HG03520 (cell line): ENCODE results near the gene HLA-E.
"Not testable (repeated sequence)": the region's sequence is repeated elsewhere in the genome, so short reads cannot be mapped to it uniquely, and the experiment has no call there.

Experiments
- ATAC-seq: cut with Tn5 transposase; IDR thresholded peaks from one replicate; pipeline ENCODE4 v1.9.1; 2021; ENCODE audit warnings: mild to moderate bottlenecking, moderate library complexity; ENCODE audit not compliant: unreplicated experiment

HLA-E gene

DNA sequence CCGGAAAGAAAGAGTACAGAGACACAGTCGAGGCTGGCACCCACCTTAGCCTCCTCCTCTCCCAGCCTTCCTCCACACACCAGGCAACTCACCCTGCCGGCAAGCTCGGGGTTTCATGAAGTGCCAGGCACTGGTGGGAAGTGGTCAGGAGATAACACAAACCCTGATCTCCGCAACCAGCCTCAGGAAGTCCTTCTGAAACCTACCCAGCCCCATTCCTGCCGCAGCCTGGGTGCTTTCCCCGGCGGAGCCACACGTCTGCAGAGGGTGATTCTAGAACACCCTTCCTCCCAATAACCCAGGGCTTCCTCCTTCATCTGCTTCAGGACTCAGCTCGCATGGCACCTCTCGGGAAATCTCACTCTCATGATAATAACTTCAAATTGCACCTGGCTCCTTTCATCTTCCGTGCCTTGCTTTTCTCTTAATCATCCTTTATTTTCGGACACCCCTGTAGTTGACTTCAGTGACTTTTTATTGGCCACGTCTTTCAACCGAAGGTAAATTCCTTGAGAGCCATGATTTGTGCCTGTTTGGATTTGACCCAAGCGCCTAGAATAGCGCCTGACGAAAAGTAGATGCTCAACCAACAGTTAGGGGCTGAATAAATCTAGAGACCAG lies 8.7 kb upstream of the HLA-E start:
- no peak for ATAC-seq

DNA sequence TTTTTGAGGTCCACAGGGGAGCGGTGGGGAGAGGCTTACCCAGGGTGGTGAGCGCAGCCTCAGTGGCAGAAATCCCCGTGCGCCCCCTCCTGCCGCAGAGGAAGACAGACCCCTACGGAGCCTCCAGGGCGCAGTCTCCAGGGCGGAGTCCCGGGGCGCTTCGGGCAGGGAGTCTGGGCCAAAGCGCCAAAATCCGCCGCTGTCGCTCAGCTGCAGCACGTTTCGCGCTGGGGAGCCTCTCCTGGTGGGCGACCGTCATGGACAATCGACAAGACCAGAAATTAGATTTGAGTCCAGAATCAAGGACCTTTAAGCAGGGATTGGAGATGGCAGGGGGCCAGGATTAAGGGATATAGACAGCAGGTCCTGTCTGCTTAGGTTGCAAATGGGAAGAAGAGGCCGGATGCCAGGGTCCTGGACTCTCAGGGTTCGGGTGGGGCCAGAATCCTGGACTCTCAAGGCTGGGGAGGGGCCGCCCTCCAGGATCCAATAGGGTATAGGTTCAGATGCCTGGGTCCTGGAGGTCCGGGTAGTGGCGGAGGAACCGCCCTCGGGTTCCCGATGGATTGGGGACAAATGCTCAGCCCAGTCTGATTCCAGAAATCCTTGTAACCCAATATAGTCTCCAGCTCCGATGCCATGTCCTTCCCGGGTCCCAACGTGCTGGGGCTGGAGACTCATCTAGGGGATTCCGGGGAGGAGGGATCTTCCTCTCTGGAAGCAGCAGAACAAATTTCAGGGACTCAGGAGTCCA lies 7.9 kb upstream of the HLA-E start:
- no peak for ATAC-seq

DNA sequence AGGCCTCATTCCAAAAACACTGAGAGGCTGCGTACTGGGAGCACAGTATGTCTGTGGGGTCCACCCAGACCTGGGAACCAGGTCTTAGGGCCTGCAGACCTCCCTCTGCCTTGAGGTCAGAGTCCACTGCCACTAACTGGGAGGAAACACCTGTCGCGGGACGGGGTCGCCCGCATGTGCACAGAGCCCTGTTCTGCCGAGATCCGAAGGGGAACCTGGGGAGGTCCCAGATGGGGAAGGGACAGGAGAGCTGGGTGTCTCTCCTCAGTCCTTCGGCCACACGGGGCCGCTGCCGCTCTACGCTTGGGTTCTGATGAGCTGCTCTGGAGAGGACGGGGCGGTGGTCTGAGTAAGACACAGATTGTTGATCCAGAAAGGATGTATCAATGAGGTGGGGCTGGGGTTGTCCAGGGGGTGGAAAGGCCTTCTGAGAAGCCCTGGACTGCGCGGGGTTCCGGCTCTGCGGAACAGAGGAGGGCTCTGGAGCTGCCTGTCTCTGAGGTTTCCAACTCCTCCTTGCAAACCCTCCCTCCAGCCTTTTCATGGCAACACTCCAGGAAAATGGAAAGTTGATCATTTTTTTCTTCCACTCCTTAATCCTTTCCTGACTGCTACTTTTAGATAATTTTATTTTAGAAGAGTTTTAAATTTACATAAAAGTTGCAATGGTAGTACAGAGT lies 7.2 kb upstream of the HLA-E start:
- ATAC-seq = not testable (repeated sequence)

DNA sequence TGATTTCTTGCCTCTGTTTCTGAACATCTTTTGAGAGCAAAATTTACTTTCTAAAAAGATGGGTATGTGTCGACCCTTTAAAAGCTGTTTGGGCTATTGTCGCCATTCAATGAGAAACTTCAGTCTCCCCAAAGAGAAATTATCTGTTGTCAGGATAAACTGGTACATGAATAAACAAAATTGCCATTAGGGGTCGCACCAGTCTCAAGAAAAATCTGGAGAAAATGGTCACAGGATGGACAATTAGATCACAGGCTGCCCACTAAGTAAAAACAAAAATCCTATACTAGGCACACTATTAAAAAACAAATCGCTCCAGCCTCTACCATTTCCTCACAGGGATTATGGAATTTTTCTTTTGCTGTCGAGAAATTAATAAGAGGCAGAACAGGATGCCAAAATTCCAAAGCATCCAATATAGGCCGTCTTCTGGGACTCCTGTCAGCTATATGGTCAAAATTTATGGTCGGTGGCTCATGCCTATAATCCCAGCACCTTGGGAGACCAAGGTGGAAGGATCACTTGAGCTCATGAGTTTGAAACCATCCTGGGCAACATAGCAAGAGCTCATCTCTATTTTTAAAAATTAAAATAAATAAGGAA lies 5.5 kb upstream of the HLA-E start:
- ATAC-seq = no peak

DNA sequence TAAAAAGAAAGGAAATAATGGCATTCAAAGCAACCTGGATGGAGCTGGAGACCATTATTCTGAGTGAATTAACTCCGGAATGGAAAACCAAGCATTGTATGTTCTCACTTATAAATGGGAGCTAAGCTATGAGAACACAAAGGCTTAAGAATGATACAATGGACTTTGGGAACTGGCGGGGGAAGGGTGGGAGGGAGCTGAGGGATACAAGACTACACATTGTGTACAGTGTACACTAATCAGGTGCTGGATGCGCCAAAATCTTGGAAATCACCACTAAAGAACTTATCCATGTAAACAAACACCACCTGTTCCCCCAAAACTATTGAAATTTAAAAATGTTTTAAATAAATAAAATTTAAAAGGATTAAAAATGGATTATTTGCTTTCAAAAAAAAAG lies 4.1 kb upstream of the HLA-E start:
- no peak for ATAC-seq

DNA sequence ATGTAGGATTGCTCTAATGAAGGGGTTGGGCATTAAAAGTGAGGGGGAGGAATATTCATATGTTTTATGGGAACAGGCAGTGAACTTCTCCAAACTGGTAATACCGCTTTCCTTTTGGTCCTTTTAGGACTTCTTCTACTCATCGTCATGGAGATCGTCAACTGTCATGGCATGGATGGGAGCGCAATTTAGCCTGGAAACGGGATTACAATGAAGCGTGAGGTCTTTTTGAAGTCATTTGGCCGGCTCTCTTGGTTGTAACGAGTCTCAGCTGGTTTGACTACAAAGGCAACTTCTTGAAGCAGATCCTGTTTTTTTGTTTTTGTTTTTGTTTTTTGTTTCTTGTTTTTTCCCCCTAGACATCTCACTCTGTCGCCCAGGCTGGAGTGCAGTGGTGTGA lies 1.4 kb upstream of the HLA-E start:
- ATAC-seq = no peak

DNA sequence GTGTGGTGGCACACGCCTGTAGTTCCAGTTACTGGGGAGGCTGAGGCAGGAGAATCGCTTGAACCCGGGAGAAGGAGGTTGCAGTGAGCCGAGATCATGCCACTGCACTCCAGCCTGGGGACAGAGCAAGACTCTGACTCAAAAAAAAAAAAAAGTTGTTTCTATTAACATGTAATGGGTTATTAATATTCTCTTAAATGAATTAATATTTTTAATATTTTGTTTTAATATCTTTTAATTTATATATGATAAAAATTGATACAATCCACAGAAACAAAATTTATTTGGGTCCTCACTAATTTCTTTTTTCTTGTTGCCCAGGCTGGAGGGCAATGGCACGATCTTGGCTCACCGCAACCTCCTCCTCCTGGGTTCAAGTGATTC lies 620 bp upstream of the HLA-E start:
- ATAC-seq = not testable (repeated sequence)

DNA sequence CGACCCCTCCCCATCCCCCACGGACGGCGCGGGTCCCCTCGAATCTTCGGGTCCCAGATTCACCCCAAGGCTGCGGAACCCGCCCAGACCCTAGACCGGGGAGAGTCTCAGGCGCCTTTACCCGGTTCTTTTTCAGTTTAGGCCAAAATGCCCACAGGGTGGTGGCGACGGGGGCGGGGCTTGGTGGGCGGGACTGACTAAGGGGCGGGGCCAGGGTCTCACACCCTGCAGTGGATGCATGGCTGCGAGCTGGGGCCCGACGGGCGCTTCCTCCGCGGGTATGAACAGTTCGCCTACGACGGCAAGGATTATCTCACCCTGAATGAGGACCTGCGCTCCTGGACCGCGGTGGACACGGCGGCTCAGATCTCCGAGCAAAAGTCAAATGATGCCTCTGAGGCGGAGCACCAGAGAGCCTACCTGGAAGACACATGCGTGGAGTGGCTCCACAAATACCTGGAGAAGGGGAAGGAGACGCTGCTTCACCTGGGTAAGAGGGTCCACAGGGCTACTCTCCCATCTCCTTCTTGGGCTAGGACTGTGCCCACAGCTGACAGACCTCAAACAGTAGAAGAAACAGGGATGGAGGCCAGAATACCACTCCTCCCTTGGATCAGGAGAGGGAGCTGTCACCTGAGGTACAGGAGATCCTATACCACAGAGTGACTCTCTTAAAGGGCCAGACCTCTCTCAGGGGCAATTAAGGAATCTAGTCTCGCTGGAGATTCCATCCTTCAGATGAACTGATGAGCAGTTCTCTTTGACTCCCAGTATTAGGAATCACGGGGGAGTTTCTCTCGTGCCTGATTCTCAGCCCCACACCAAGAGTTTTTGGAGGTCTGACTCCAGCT lies 942 bp downstream of the HLA-E start:
- peak; percentile 29 for ATAC-seq

DNA sequence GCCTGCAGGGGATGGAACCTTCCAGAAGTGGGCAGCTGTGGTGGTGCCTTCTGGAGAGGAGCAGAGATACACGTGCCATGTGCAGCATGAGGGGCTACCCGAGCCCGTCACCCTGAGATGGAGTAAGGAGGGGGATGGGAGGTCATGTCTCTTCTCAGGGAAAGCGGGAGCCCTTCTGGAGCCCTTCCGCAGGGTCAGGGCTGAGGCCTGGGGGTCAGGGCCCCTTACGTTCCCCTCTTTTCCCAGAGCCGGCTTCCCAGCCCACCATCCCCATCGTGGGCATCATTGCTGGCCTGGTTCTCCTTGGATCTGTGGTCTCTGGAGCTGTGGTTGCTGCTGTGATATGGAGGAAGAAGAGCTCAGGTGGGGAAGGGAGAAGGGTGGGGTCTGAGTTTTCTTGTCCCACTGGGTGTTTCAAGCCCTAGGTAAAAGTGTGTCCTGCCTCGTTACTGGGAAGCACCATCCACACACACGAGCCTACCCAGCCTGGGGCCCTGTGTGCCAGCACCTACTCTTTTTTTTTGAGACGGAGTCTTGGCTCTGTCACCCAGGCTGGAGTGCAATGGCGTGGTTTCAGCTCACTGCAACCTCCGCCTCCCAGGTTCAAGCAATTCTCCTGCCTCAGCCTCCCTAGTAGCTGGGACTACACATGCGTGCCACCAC lies 2.1 kb downstream of the HLA-E start:
- ATAC-seq = not testable (repeated sequence)

DNA sequence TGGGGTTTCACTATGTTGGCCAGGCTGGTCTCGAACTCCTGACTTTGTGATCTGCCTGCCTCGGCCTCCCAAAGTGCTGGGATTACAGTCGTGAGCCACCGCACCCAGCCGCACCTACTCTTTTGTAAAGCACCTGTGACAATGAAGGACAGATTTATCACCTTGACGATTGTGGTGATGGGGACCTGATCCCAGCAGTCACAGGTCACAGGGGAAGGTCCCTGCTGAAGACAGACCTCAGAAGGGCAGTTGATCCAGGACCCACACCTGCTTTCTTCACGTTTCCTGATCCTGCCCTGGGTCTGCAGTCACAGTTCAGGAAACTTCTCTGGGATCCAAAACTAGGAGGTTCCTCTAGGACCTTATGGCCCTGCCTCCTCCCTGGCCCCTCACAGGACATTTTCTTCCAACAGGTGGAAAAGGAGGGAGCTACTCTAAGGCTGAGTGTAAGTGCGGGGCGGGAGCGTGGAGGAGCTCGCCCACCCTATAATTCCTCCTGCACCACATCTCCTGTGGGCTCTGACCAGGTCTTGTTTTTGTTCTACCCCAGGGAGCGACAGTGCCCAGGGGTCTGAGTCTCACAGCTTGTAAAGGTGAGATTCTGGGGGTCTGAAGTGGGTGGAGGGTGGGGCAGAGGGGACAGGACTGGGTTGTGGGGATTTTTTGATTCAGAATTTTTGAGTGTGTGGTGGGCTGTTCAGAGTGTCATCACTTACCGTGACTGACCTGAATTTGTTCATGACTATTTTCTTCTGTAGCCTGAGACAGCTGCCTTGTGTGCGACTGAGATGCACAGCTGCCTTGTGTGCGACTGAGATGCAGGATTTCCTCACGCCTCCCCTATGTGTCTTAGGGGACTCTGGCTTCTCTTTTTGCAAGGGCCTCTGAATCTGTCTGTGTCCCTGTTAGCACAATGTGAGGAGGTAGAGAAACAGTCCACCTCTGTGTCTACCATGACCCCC lies 3.0 kb downstream of the HLA-E start:
- no peak for ATAC-seq

DNA sequence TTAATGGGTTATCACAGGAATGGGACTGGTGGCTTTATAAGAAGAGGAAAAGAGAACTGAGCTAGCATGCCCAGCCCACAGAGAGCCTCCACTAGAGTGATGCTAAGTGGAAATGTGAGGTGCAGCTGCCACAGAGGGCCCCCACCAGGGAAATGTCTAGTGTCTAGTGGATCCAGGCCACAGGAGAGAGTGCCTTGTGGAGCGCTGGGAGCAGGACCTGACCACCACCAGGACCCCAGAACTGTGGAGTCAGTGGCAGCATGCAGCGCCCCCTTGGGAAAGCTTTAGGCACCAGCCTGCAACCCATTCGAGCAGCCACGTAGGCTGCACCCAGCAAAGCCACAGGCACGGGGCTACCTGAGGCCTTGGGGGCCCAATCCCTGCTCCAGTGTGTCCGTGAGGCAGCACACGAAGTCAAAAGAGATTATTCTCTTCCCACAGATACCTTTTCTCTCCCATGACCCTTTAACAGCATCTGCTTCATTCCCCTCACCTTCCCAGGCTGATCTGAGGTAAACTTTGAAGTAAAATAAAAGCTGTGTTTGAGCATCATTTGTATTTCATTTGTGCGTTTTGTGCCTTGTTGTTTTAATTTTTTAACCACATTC lies 4.4 kb downstream of the HLA-E start:
- no peak for ATAC-seq

DNA sequence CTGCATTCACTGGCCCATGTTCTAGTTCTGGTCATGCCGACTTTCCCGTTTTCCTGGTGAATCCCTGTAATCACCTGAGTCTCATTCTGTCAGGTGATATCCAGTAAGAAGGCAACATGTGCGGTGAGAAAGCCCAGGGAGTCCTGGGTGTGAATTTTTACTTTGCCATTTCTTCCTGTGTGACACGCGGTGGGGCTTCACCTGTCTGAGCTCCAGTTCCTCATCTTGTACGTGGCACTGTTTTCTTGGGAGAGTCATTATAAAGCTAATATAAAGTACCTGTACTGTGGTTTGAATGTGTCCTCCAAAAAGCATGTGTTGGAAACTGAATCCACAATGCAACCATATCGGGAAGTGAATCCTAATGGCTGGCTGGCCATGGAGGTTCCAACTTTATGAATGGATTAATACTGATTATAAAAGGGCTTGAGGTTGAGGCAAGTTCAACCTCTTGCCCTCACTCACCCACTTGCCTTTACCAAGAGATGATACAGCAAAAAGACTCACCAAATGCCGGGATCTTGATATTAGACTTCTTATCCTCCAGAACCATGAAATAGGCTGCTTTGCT lies 5.1 kb downstream of the HLA-E start:
- ATAC-seq = no peak

DNA sequence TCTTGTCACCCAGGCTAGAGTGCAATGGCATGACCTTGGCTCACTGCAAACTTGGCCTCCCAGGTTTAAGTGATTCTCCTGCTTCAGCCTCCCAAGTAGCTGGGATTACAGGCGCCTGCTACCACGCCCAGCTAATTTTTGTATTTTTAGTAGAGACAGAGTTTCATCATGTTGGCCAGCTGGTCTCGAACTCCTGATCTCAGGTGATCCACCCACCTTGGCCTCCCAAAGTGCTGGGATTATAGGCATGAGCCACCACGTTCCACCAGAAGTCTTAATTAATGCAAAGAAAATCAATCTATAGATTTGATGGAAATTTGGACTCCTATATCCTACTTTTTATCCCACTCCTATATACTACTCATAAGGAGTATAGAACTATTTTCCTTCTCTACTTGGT lies 5.8 kb downstream of the HLA-E start:
- ATAC-seq = not testable (repeated sequence)

DNA sequence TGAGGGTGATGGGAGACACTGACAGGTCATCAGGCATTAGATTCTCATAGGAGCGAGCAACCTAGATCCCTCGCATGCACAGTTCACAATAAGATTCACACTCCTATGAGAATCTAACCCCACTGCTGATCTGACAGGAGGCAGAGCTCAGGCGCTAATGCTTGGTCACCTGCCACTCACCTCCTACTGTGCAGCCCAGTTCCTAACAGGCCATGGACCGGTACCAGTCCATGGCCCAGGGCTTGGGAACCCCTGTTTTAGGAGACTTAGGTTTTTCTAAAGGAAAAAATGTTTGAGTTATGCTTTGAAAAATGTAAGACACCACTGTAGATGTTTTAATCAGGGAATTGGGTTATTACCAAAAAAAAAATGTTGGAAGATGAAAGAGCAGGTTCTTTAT lies 6.7 kb downstream of the HLA-E start:
- no peak for ATAC-seq

DNA sequence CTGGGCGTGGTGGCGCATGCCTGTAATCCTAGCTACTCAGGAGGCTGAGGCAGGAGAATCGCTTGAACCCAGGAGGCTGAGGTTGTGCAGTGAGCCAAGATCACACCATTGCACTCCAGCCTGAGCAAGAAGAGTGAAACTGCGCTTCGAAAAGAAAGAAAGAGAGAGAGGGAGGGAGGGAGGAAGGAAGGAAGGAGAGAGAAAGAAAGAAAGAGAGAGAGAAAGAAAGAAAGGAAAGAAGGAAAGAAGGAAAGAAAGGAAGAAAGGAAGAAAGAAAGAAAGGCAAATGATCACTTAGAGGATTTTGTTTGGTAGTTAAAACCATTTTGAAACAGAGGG lies 7.9 kb downstream of the HLA-E start:
- not testable (repeated sequence) for ATAC-seq

DNA sequence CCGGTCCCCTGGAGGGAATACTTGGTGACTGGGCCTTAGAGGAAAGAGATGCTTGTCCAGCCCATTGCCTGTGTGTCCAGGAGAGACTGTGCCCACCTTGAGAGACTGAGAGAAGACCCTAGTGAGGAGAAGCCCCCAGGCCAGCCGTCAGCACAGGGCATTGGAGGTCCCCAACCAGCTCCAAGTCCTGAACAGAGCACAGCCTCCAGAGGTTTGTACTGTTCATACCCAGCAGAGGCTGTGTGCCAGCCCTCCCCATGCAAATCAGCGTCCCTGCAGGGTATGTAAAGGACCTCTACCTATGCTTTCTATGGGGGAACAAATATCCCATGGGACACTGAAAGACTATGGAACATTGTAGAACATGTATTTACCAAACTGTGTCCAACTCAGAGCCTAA lies 8.4 kb downstream of the HLA-E start:
- no peak for ATAC-seq

DNA sequence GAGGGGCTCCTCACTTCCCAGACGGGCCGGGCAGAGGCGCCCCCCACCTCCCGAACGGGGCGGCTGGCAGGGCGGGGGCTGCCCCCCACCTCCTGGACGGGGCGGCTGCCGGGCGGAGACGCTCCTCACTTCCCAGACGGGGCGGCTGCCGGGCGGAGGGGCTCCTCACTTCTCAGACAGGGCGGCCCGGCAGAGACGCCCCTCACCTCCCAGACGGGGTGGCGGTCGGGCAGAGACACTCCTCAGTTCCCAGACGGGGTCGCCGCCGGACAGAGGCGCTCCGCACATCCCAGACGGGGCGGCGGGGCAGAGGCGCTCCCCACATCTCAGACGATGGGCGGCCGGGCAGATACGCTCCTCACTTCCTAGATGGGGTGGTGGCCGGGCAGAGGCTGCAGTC lies 9.4 kb downstream of the HLA-E start:
- ATAC-seq = not testable (repeated sequence)
